HFF-Myc (cell line): ENCODE data around the gene DNAJC19.
"Not testable (repeated sequence)": the region's sequence is repeated elsewhere in the genome, so short reads cannot be mapped to it uniquely, and the experiment has no call there.

ENCODE experiments used
- DNase-seq: peaks from one replicate; pipeline ENCODE4 v3.0.0-alpha.2; 2011; ENCODE audit warnings: low read depth; ENCODE audit errors: extremely low read depth
- H3K4me3 ChIP-seq: replicated peaks from 2 replicates; pipeline ENCODE4 v1.5.1; 2011; ENCODE audit warnings: low read depth, mild to moderate bottlenecking, control low read depth, low read length
- TF ChIP-seq, protein P1 (sequence below): IDR thresholded peaks from 2 replicates; pipeline ENCODE4 v1.5.1; 2012; ENCODE audit warnings: mild to moderate bottlenecking, low read depth, low read length, control low read depth; ENCODE audit errors: missing control alignments

Gene DNAJC19

GRCh38 chr3:181006541-181006940 is 17.0 kb upstream of the DNAJC19 start:
- TF ChIP-seq, protein P1, sequence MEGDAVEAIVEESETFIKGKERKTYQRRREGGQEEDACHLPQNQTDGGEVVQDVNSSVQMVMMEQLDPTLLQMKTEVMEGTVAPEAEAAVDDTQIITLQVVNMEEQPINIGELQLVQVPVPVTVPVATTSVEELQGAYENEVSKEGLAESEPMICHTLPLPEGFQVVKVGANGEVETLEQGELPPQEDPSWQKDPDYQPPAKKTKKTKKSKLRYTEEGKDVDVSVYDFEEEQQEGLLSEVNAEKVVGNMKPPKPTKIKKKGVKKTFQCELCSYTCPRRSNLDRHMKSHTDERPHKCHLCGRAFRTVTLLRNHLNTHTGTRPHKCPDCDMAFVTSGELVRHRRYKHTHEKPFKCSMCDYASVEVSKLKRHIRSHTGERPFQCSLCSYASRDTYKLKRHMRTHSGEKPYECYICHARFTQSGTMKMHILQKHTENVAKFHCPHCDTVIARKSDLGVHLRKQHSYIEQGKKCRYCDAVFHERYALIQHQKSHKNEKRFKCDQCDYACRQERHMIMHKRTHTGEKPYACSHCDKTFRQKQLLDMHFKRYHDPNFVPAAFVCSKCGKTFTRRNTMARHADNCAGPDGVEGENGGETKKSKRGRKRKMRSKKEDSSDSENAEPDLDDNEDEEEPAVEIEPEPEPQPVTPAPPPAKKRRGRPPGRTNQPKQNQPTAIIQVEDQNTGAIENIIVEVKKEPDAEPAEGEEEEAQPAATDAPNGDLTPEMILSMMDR: no peak
- no peak for DNase-seq
- no peak overlapping the region for H3K4me3 ChIP-seq

- DNase-seq, H3K4me3 ChIP-seq: not testable (repeated sequence)
Measured at GRCh38 chr3:181003469-181003868, 13.9 kb upstream of the DNAJC19 start.

DNA sequence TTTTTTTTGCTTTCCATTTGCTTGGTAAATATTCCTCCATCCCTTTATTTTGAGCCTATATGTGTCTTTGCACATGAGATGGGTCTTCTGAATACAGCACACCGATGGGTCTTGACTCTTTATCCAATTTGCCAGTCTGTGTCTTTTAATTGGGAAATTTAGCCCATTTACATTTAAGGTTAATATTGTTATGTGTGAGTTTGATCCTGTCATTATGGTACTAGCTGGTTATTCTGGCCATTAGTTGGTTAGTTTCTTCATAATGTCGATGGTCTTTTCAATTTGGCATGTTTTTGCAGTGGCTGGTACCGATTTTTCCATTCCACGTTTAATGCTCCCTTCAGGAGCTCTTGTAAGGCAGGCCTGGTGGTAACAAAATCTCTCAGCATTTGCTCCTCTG is 12.8 kb upstream of the DNAJC19 start:
- DNase-seq, H3K4me3 ChIP-seq: not testable (repeated sequence)

- DNase-seq: no peak
- no peak overlapping the region for H3K4me3 ChIP-seq
- TF ChIP-seq, protein P1: no peak
Measured at GRCh38 chr3:180996415-180996932, 6.9 kb upstream of the DNAJC19 start.

DNA sequence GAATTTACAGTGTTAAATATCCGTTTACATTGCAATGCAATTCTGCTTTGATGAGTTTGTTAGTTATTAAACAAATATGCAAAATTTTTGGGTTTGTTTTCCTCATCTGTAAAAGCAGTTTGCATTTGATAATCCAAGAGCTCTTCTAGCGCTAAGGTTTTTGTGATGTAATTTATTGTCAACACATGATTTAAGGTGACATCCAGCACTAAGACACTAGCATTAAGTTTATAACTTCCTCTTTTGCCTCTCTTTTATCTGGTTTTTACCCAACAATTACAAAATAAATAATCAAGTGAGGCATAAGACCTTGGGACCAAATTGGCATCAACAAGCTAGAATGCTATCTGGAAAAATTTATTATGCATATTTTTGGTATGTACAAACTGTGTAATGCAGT is 969 bp upstream of the DNAJC19 start:
- no peak for DNase-seq
- TF ChIP-seq, protein P1: no peak
- H3K4me3 ChIP-seq: peak overlapping the region; percentile 76

DNA sequence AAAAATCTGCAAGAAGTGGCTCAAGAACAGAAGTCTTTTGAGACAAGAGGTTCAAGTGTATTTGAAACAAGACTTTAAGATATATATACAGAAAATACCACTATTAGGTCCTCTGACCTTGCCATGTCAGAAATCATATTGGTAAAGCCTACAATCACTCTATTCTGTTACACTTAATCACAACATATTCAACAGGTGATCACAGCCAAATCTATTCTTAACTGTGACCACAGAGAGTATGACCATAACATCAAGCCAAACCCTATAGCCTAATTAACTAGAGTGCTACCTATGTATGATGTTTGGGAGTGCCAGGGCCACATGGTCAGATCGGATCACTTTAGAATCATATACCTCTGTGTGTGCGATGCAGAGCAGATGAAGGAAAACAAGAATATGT is 2.2 kb downstream of the DNAJC19 start:
- no peak for DNase-seq
- no peak overlapping the region for H3K4me3 ChIP-seq
- TF ChIP-seq, protein P1: no peak

- H3K4me3 ChIP-seq, DNase-seq: not testable (repeated sequence)
Measured at GRCh38 chr3:180986366-180986765, 3.2 kb downstream of the DNAJC19 start.

GRCh38 chr3:180983136-180983535 is 6.4 kb downstream of the DNAJC19 start:
- H3K4me3 ChIP-seq: no peak overlapping the region
- DNase-seq: no peak
- TF ChIP-seq, protein P1: no peak
